Upper lobe of left lung (tissue), 4 donors: Measurements from ENCODE around the gene ARTN.

Experiments used
- CTCF ChIP-seq, 6 experiments: fragments of 450-650 bp in 4 of 6; fragments of 200-600 bp in 2 of 6; sonication (generic) in 2 of 6; IDR thresholded peaks; one replicate each; pipeline ENCODE4 v1.5.1; 2016 to 2019; ENCODE audit warnings: antibody characterized with exemption in 6 of 6
- EP300 ChIP-seq, 4 donors: sonication (generic); formaldehyde crosslinking; IDR thresholded peaks; one replicate each; pipeline ENCODE4 v1.5.1; 2017; ENCODE audit warnings: antibody characterized with exemption in 4 of 4, control low read depth in 2 of 4

- TF ChIP-seq CTCF (IDR thresholded peaks at IDR 0.05) (no peak), EP300 (IDR thresholded peaks at IDR 0.05) (no peak)
Measured at GRCh38 chr1:43954036-43954435, 20.4 kb downstream of the ARTN start.
